Activated T-cell treated with anti-CD3 and anti-CD28 coated beads for 4 hours (primary cell): ENCODE data around the gene TADA3.
A peak's percentile ranks its signal among the peaks of the same experiment; 100 is the strongest.

Experiments
- DNase-seq: peaks from one replicate; pipeline ENCODE4 v3.0.0-alpha.2; 2020

Gene TADA3

GRCh38 chr3:9754678-9755077, 37.6 kb downstream of the TADA3 start:
- DNase-seq, result no peak

GRCh38 chr3:9750556-9751411, 41.5 kb downstream of the TADA3 start:
- DNase-seq, result no peak

GRCh38 chr3:9749645-9750555, 42.4 kb downstream of the TADA3 start, which contains the start of gene OGG1:
Gene OGG1, plus strand, starts transcription at chr3:9749952. Its CDS starts 335 bp downstream, at chr3:9750287.
- peak; percentile 91 for DNase-seq

- no peak for DNase-seq
Measured at GRCh38 chr3:9749296-9749644, 43.0 kb downstream of the TADA3 start.

GRCh38 chr3:9748031-9748430, 44.2 kb downstream of the TADA3 start:
- DNase-seq, result no peak

- no peak for DNase-seq
Measured at GRCh38 chr3:9747267-9747666, 45.0 kb downstream of the TADA3 start.

- DNase-seq, result no peak
Measured at GRCh38 chr3:9746330-9746729, 45.9 kb downstream of the TADA3 start.

GRCh38 chr3:9745521-9745920, 46.8 kb downstream of the TADA3 start:
- no peak for DNase-seq

GRCh38 chr3:9744162-9744561, 48.1 kb downstream of the TADA3 start:
- DNase-seq, result no peak

GRCh38 chr3:9743548-9743947, 48.7 kb downstream of the TADA3 start:
- no peak for DNase-seq

GRCh38 chr3:9742560-9742959, 49.7 kb downstream of the TADA3 start:
- DNase-seq, result no peak

- no peak for DNase-seq
Measured at GRCh38 chr3:9739181-9739580, 53.1 kb downstream of the TADA3 start.

GRCh38 chr3:9736831-9737230, 55.4 kb downstream of the TADA3 start:
- DNase-seq, result no peak

GRCh38 chr3:9732740-9733115, 59.5 kb downstream of the TADA3 start:
- DNase-seq, result no peak

- no peak for DNase-seq
Measured at GRCh38 chr3:9732080-9732739, 60.1 kb downstream of the TADA3 start.

- DNase-seq, result peak; percentile 99
Measured at GRCh38 chr3:9731206-9732079, 60.8 kb downstream of the TADA3 start, which contains the start of gene BRPF1. Gene BRPF1, plus strand, starts transcription at chr3:9731735. Its CDS starts 2,406 bp downstream, at chr3:9734141.

- DNase-seq, result no peak
Measured at GRCh38 chr3:9730657-9731205, 61.5 kb downstream of the TADA3 start.
